Transverse colon (tissue), 3 donors: ENCODE data around the gene SETX.

ENCODE experiments used
- POLR2A ChIP-seq: fragments of 450-650 bp; IDR thresholded peaks from one replicate; pipeline ENCODE4 v1.6.1; 2016; ENCODE audit warnings: antibody characterized with exemption, mild to moderate bottlenecking, moderate library complexity
- TF ChIP-seq, protein P1 (sequence below), 5 experiments: fragments of 200-600 bp in 3 of 5; fragments of 450-650 bp in 2 of 5; sonication (generic) in 3 of 5; IDR thresholded peaks; 1 replicate in 2 of 5; 2 replicates in 3 of 5; pipeline ENCODE4 v1.5.1; 2016 to 2017; ENCODE audit warnings: antibody characterized with exemption in 5 of 5, inconsistent platforms in 3 of 5, mild to moderate bottlenecking in 2 of 5, moderate library complexity in 1 of 5

DNA sequence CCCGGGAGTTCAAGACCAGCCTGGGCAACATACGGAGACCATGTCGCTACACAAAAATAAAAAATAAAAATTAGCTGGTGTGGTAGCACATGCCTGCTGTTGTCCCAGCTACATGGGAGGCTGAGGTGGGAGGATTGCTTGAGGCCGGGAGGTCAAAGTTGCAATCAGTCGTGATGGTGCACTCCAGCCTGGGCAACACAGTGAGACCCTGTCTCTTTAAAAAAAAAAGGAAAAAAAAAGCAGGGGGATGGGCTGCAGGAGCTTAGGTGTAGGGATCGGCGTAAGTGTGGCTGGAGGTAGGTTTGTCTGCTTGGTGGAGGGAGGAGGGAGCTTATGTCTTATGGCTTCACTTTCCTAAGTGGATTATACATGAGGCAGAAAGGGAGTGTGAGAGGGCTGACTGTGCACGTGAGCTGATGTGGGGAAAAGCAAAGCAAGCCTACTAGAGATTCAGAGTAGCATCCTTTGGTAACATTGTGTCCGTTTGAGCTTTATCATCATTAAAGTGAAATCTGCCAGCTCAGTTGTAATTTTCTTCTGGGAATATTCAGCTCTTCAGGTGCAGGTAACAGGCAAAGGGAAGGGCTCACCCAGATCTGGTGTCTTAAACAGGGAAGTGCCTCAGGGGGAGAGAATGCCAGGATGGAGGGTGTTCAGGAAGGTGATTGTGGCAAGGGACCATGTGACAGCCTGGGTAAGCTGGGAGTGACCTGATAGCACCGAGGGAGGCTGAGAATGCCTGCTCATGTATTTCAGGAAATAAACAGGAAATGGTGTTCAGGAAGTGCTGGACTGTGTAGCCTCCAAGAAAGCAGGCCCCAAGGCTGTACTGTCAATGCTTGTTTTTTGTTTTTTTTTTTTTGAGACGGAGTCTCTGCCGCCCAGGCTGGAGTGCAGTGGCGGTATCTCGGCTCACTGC is 17.6 kb upstream of the SETX start:
- TF ChIP-seq, protein P1, sequence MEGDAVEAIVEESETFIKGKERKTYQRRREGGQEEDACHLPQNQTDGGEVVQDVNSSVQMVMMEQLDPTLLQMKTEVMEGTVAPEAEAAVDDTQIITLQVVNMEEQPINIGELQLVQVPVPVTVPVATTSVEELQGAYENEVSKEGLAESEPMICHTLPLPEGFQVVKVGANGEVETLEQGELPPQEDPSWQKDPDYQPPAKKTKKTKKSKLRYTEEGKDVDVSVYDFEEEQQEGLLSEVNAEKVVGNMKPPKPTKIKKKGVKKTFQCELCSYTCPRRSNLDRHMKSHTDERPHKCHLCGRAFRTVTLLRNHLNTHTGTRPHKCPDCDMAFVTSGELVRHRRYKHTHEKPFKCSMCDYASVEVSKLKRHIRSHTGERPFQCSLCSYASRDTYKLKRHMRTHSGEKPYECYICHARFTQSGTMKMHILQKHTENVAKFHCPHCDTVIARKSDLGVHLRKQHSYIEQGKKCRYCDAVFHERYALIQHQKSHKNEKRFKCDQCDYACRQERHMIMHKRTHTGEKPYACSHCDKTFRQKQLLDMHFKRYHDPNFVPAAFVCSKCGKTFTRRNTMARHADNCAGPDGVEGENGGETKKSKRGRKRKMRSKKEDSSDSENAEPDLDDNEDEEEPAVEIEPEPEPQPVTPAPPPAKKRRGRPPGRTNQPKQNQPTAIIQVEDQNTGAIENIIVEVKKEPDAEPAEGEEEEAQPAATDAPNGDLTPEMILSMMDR (IDR thresholded peaks at IDR 0.05) = no peak
- no peak for TF ChIP-seq POLR2A
